ENCODE data around the gene NCKAP1. TPM values are rescaled to one million over a fixed set of nuclear protein-coding genes. Genes with fewer than 3 reads are reported as not detected.

Gene NCKAP1
- total and polyA plus RNA-seq, 2 donors (not counting 3 experiments of a cell fraction or from before 2014, with no cell fraction given): 49.4 to 130 TPM

DNA sequence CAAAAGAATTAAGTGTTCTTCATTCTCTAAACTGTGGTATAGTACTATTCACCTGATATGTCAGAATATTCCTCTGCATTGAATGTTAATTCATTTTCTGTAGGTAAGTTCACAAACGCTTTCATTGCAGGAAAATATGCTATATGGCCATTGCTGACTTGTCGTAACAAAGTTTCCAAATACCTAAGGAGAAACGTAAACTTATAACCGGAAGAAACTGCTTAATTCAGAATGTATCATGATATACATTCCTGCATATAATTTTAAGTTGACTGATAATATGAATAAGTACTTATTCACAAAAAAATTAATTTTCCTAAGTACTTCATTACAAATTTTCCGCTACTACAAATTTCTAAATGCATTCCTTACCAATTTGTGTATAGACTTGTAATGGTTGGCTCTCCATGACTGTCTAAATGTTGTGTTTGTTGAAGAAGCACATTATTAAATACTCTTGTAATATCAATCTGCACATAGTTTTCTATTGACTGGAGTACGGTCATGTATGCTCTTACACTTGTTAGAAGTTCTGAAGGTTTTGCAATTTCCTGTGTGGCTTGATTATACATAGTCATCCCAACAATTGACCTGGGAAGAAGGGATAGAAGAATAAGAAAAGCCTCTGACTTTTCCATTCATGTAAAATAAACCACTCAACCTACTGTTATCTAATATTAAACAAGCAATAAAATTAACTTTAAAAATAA lies 85.4 kb downstream of the NCKAP1 start:
- Histone ChIP-seq H4K20me1 (replicated peaks; ENCODE audit: control insufficient read depth, extremely low read depth, insufficient read depth, low read length) (no peaks in the 10 kb centered on the region), H3K9ac (replicated peaks; ENCODE audit: extremely low read depth, insufficient read depth, low read length) (no peak overlapping the region), H3K9me1 (replicated peaks; ENCODE audit: control insufficient read depth, extremely low read depth, insufficient read depth, low read length) (no peaks in the 10 kb centered on the region), H3K9me3 (replicated peaks; ENCODE audit: control insufficient read depth, insufficient read depth, low read length) (no peaks in the 10 kb centered on the region), H2AFZ (ENCODE audit: low read depth, low read length) (no peak overlapping the region), H3K4me3 (replicated peaks in 1 of 3; ENCODE audit: insufficient read depth in 1 of 3, low read depth in 1 of 3, low read length in 3 of 3) (no peak overlapping the region), H3K27me3 (ENCODE audit: control insufficient read depth in 2 of 2, insufficient read depth in 2 of 2, low read length in 2 of 2) (no peaks in the 10 kb centered on the region), H3K27ac (ENCODE audit: insufficient read depth, low read depth, low read length) (no peak overlapping the region), H3K36me3 (ENCODE audit: control insufficient read depth in 2 of 2, extremely low read depth in 1 of 2, insufficient read depth in 2 of 2, low read length in 2 of 2) (peaks cover 0 to 8% of the 10 kb centered on the region in 2 experiments), H3K4me1 (ENCODE audit: control insufficient read depth, extremely low read depth, insufficient read depth, low read length) (peaks cover 3% of the 10 kb centered on the region), H3K4me2 (ENCODE audit: insufficient read depth, low read length) (no peak overlapping the region), H3K79me2 (ENCODE audit: control insufficient read depth, insufficient read depth, low read length) (peaks cover 6% of the 10 kb centered on the region)
- TF ChIP-seq FOS (IDR thresholded peaks at IDR 0.05; ENCODE audit: borderline replicate concordance, insufficient read depth, low read length) (no peak), MYC (IDR thresholded peaks at IDR 0.05; ENCODE audit: low read depth, low read length) (no peak), POLR2A (IDR thresholded peaks at IDR 0.05; ENCODE audit: low read depth, low read length) (no peak), JUN (IDR thresholded peaks at IDR 0.05; ENCODE audit: borderline replicate concordance, insufficient read depth, insufficient read length, low read depth) (no peak), GATA2 (IDR thresholded peaks at IDR 0.05; ENCODE audit: insufficient read depth, insufficient read length, low read depth, low read length) (no peak), EZH2 (IDR thresholded peaks at IDR 0.05; ENCODE audit: borderline replicate concordance, low read depth, low read length, severe bottlenecking) (no peak), POLR2AphosphoS5 (IDR thresholded peaks at IDR 0.05; ENCODE audit: insufficient read depth, low read depth, low read length) (no peak)
- TF ChIP-seq, protein P1, sequence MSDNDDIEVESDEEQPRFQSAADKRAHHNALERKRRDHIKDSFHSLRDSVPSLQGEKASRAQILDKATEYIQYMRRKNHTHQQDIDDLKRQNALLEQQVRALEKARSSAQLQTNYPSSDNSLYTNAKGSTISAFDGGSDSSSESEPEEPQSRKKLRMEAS (IDR thresholded peaks at IDR 0.05; ENCODE audit: insufficient read depth, insufficient read length): no peak
- TF ChIP-seq, protein P2, sequence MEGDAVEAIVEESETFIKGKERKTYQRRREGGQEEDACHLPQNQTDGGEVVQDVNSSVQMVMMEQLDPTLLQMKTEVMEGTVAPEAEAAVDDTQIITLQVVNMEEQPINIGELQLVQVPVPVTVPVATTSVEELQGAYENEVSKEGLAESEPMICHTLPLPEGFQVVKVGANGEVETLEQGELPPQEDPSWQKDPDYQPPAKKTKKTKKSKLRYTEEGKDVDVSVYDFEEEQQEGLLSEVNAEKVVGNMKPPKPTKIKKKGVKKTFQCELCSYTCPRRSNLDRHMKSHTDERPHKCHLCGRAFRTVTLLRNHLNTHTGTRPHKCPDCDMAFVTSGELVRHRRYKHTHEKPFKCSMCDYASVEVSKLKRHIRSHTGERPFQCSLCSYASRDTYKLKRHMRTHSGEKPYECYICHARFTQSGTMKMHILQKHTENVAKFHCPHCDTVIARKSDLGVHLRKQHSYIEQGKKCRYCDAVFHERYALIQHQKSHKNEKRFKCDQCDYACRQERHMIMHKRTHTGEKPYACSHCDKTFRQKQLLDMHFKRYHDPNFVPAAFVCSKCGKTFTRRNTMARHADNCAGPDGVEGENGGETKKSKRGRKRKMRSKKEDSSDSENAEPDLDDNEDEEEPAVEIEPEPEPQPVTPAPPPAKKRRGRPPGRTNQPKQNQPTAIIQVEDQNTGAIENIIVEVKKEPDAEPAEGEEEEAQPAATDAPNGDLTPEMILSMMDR (IDR thresholded peaks at IDR 0.05; ENCODE audit: extremely low read depth in 1 of 2, insufficient read depth in 1 of 2, low read depth in 1 of 2, low read length in 2 of 2): no peak
- no peak for FAIRE-seq
- POLR2A ChIA-PET: no interaction called here
- dilution Hi-C loops (cut with MboI; ENCODE audit: extremely low pct_ligation_motif_present, low sequenced_read_pairs): no loop called here
- no peak for DNase-seq (ENCODE audit: low read depth, low spot score)
- no TSS peak for BruUV-seq (replicated peaks)
- CTCF ChIA-PET: interaction anchor here (1.0 to 4.2 kb wide), 2 partner anchors 27 to 185 kb away, joined by 3 to 15 read pairs; no protein-coding TSS in a partner anchor
- intact Hi-C loops (cut with micrococcal nuclease): no loop called here

All from endothelial cell of umbilical vein (primary cell).